Hepatic stellate cell (primary cell): Measurements from ENCODE around the gene ABLIM2.

Experiments used
- DNase-seq: peaks from one replicate; pipeline ENCODE4 v3.0.0; 2011; ENCODE audit warnings: low spot score

ABLIM2 gene

DNA sequence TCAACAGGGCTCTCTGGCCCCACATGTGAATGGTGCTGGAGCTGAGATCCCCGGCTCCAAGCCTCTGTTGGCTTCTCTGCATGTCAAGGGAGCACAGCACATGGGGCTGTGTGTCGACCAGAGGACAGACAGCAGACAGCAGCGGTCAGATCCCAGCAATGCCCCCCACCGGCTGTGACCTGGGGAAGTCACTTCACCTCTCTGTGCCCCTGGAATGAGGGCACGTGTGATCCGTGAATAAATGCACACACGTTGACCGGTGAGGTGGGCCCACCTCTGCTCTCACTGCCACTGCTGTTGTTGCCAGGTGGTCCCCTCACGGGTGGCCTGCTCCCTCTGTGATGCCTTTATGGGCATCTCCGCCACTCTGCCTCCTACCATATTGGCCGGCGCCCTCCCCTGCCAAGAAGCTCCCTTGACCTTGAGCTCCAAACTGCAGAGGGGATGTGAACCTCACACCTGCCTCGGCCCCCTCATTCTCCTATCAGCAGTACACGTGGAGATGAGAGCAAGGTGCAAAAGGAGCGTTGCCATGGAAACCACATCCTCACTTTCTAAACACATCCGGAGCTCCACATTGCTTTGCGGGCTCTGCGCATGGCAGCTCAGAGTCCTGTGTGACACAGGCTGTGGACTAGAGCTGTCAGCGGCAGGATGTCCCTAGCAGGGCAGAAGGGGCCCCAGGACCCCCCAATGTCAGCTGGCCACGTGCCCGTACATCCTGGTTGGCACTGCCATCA is 75.4 kb downstream of the ABLIM2 start:
- DNase-seq, result no peak

DNA sequence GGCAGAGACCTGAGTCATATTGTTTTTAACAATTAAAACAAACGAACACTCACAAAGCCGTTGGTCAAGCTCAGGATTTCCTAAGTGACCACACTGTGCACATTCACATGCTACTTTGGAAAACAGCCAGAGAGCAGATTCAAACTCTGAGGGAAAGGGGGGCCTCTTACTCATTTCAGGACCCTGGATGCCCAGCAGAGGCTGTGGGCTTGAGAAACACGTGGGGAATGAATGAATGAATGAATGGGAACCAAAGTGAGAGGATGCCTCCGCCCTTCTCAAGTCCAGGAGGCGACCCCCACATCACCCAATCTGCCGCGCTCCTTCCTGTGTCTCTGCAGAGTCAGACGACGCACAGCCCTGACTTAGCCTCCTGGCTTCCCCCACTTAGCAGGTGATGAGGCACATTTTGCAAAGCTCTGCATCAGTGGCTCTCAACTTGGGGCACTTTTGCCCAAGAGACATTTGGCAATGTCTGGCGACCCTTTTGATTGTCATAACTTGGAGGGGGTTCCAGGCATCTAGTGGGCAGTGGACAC is 76.0 kb downstream of the ABLIM2 start:
- no peak for DNase-seq

DNA sequence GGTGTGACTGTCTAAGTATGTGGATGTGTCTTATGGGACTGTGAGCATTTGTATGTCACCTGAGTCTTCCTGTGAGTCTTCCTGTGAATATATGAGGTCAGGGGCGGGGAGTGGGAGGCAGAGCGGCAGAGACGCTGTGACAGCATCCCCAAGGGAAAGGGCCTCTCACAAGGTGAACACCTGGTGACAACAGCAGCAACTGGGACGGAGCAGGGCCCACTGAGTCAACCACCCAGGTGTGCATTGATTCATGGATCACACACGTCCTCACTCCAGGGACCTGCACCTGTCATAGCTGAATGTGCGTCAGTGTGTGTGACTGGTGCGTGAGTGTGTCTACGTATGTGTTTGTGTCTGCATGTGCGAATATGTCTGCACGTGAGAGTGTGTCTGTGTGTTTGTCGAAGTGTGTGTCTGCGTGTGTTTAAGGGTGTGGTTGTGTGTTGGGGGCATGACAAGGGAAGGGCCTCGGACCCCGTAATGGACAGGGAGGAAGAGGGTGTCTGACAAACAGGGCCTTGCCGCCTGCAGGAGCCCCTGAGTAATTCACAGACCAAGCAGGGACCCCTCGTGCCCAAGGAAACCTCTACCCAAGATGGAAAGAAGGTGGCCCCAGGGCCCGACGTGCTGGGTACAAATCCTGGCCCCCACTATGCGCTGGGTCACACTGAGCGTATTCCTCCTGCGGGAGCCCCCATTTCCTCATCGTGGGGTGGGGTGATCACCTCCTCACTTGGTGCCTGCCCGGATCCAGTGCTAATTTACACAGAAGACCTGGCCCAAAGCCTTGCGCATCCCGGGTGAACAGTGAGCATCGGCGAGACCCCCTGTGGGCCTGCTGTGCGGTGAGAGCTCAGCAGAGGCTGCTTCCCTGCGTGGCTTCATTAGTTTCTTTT is 76.7 kb downstream of the ABLIM2 start:
- no peak for DNase-seq

DNA sequence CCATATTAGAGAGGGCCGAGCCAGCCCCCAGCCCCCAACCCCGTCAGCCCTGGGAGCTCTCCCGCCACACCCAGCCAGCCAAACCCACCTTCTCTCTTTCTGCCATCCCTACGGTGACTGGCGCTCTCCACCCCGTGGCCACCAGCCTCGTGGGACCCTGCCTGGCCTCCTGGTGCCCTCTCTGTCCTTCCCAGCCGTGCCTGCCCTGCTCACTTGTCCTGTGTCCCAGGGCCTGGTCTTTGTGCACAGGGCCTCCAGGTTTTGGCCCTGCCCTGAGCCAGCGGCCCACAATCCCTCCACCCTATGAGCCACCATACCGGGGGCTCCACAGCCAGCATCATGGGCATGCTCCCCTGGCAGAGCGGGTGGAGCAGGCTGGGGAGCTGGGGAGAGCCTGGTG is 77.4 kb downstream of the ABLIM2 start:
- DNase-seq, result no peak

DNA sequence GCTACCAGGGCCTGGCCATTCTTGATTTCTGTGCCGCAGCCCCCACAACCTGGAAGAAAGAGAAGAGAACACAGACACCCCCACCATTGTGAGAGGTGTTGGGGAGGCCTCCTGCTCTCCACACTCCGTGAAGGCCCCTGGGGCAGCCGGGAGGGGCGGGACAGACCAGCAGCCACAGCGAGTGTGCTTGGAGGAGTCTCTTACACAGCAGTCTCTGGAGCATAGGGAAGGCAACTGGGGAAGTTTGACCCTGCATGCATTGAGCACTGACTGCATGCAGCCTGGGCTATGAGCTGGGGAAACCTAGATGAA is 77.9 kb downstream of the ABLIM2 start:
- DNase-seq, result no peak

DNA sequence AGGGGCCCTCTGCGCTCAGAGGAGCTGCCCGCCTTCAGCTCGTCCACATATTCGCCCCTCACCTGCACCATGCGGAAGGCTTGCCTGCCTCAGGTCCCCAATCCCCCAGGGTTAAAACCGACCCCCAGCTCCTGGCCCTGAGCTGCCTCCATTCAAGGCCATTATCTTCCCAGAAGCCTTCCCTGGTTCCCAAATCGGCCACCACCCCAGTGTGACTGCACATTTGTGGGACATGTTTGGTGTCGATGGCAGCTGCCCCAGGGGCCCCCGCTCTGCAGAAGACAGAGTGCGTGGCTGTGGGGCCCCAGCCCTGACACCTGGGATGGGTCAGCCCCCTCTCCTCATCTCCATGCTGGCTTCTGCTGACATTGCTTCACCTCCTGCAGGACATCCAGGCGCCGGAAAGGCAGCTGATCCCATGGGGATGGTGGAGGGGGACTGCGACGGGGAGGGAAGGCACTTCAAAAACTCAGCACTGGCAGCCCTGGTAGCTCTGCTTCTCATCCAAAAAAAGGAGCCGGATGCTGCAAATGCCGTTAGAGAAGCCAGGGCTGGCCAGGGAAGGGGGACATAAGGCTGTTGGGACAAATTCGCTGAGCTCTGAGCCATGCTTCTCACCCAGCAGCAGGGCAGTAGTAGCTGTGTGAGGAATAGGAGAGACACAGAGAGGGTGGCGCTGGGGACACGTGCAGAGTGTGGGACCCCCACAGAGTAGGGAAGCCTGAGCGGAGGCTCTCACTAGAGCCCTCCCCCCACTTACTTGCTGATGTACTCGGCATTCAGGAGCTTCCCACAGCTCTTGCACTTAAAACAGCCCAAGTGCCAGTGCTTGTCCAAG is 78.5 kb downstream of the ABLIM2 start:
- no peak for DNase-seq

DNA sequence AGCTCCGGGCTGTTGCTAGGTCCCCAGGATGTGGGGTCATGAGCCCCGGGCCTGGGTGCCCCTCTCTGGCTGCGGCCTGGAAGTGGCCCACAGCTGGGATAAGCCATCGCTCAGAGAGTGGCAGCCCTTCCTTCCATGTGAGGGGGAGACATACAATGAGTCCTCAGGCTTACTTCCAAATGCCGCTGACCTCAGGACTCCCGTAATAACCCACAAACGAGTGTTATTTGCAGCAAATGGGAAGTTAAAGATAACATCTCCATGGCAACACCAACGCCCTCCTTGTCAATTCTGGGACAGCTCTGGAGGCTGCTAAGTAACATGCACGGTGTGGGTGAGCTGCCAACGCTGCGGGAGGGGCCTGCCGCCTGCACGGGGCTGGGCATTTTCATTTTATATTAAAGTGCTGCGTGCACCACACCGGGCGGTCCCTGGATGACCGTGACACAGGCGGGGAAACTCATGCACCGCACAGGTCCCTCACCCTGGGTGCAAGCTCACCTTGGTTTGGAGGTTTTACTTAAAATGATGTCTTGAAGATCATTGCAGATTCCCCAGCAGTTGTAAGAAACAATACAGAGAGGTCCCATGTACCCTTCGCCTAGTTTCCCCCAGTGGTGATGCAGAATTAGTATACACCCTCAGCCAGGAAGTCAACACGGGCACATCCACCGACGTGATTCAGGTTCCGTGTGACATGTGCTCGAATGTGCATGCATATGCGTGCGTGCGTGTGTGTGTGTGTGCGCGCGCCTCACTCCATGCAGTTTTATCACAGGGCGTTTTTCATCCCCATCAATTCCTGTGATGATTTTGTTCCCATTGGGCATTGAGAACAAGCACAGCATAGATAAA is 79.4 kb downstream of the ABLIM2 start:
- no peak for DNase-seq

DNA sequence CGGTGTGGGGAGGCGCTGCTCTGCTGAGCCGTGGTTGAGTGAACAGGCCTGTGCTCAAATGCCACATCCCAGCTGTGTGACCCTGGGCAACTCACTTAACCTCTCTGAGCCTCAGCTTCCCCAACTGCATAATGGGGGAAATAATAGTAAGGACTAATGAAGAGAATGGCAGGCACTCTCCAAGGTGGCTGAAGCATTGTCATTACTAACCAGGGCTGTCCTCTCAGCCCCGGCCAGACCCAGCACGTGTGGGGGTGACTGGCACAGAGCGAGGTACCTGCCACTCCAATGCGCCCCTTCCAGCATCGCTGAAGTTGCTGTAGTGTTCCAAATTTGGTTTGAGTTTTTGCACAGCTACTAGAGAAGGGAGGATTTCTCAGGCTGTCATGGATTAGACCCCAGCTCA is 80.0 kb downstream of the ABLIM2 start:
- no peak for DNase-seq

DNA sequence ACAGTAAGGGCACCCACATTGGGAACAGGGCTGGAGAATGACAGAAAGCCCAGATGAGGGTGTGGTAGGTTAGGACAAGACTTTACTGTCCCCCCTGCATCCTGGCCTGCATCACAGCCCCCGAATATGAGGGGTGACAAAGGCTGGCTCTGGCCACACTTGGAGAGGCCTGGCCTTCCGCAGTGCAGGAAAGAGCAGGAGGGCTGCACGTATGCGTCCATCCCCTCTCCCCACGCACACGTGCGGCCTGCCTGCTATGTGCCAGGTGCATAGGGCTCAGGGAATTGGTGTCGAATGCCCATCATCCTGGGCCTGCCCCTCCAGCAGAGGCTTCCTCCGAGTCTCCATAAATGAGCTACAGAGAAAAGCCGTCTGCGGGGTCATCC is 80.5 kb downstream of the ABLIM2 start:
- no peak for DNase-seq

DNA sequence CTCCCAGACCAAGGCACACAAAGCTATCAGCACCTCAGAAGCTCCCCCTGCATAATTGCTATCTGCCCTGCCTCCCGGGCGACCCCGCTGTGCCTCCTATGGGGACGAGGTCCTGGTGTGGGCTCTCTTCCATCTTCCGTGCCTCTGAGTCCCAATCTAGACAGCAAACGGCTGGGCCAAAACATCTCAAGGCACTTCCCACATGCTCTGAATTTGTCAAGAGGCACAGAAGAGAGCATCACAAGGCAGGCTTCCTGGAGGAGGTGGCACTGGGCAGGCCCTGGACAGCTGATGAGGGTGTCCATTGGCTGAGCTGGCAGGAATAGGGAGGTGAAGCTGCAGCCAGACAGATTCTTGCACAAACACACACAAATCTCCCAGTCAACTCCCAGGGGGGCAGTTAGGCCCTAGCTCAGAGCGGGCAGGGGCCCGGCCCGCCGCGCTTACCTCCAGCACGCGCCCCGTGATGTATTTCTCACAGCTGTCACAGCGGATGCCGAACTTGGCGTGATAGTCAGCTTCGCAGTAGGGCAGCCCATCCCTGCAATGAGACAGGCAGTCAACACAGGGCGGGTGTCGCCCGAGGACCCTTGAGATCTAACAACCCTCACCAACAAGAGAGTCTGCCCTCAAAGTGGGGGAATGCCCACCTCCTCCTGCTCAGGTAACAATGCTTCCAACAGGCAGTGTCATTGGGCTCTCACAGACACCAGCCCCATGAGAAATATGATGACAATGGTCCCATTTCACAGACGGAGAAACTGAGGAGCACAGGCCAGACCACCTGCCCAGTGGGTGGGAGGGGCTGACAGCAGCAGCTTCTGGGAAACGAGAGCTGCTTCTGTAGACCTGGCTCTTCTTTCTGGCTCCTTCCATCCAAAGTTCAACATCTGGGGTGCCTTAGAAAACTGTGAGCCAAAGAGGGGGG is 81.2 kb downstream of the ABLIM2 start:
- no peak for DNase-seq

DNA sequence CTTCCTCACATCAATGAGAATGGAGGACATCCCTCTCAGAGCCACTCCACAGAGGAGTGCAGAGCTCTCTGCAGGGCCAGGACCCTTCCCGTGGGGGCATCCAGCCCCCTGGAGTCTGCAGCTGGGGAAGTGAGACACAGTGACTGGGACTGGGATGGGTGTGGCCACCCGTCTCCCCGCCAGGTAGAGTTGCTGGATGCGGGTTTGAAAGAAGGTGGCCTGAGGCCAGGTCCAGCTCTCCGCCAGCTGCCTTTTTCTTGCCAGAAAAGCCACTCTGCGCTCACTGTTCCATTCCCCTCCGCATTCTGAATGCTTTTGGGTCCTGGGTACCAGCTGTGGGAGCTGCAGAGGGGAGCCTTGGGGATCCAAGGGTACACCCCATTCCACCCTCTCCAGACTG is 82.6 kb downstream of the ABLIM2 start:
- no peak for DNase-seq

DNA sequence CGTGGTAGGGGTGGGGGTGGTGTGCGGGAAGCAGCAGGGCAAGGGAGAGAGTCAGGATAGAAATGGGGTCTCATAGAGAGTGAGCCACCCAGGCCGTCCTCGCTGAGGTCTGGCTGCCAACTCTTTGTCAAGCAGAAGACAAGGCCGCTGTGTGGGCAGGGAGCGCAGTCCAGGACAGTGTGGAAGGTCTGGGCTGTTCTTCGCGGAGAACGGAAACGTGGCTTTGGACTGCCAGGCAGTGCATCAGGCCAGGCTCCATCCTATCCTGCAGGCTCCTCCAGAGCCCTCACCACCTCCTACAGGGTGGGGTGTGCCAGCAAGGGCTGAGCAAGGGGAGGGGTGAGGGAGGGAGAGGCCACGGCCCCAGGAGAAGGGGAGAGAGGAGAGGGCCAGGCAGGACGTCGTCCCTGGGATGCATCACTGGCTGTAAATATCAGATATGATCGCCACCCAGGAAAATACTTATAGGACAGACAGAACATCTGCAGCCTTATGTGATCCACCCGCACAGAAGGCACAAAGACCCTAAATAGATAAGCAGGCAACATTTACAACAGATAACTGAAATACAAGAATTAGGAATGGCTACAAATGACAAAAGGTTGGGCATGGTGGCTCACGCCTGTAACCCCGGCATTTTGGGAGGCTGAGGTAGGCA is 85.3 kb downstream of the ABLIM2 start:
- DNase-seq, result no peak

DNA sequence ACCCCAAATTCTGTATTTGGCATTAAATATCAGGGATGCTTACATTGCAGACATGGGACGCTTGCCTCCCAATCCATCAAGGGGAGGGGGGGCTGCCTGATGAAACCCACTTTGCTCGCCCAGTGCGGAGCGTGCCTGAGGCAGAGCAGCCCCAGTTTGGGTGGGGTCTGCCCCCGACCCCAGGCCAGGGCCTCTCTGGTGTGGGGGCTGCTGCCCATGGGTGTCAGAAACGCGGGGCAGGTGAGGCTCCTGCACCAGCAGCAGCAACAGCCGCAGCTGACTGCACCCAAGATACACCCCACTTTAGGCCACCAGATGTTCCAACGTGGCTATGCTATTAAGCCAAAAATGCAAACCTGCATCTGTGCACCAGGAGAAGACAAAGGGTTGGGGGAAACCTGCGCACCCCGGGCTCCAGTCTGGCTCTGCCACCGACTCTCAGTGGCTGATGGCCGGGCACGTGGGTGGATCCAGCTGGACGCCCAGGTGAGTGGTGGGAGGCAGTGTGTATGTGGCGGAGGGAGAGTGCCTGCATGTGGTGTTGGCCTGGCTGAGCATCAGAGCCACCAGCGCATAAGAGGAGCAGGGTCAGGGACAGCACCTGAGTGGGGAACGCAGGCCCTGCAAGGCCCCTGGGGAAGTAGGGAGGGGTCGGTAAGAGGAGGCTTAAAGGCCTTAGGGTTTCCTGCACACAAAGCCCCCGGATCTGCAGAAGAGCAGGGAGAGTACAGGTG is 86.2 kb downstream of the ABLIM2 start:
- no peak for DNase-seq

DNA sequence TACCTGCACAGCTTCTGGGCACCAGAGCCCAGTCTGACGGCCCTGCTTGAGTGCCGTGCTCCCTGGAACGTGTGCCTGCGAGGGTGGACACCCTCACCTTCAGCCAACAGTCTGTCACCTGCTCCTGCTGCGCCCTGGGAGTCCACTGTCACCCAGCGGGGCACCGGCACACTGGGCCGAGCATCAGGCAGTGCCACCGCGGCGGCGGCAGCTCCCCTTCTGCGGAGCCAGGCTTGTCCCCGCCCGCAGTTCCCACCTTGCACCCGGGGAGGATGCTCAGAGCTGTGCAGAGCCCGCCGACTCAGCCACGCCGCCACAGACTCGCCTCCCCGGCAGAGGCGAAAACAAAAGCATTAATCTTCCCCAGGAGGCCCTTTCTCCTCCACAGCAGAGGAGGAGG is 86.8 kb downstream of the ABLIM2 start:
- DNase-seq, result no peak

DNA sequence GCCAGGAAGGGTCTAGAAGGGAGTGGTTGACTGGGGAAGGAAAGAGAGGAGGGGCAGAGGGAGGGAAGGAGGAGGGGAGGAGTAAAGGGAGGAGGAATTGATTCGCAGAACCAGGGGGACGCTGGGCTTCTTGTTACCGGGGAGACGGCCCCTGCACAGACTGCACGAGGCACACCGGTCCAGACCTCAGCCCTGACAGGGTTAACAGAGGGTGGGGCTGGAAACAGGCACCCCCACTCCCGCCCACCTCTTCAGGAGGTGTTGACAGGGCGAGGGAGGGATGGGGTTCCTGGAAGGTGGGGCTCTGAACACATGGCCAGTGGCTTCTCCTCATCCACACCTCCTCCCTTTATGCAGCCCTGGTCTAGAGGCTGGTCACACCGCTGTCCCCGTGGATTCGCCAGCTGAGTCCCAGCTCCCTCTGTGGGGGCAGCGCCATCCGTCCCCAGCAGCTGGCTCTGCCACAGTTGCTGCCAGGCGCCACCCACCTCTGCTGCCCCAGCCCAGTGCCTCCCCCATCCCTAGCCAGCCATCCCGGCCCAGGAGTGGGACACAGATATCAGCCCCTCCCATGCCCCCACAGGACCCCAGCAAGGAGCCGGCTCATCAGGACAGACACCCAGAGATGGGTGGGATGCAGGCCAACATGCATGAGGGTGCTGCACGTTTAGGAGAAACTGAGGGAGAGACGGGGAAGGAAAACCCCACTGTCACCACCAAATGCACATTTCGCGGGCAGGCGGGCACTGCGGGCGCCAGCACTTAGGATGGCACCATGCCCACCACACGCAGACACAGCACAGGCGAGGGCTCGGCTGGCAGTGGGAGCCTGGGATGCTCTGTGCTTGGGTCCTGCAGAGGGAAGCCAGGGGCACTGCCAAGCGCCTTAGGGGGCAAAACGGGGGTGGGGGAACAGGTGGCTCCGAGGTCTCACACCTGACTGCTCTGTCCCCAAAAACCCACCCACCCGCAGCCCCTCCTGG is 87.6 kb downstream of the ABLIM2 start:
- no peak for DNase-seq

DNA sequence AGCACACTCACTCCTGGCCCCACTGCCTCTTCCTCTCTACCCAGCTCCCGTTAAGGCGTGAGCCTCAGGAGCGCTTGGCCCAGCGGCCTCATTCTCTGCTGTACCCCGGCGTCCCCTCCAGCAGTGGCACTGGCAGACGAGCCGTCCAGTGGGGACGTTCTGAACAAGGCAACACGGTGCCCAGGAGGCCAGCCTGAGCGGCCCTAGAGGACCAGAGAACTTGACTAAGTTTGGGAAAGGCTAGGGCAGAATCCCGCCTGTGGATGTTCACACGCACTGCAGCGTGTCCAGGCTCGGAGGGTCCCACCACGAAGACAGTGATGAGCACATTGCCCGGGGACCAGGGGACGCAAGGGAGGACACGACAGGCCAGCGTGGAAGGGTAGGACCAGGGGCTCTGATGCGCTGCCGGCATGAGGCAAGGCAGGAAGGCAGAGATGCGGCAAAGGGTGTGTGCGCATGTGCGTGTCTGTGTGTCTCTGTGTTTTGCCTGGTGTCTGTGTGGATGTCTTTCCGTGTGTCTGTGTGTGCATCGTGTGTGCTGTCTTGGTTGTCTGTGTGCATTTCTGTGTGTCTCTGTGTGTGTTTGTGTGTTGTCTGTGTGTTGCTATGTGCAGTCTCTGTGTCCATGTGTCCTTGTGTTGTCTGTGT is 89.4 kb downstream of the ABLIM2 start:
- DNase-seq, result no peak
